ENCODE results near the gene RASA1. TPM values are rescaled to one million over a fixed set of nuclear protein-coding genes. Genes with fewer than 3 reads are reported as not detected.

Gene RASA1
- polyA plus RNA-seq, 3 donors: 2.1 to 20.1 (median 4.0) TPM

- H3K9me3 ChIP-seq (replicated peaks in 1 of 2; ENCODE audit: control insufficient read depth in 1 of 2, insufficient read depth in 1 of 2, low read length in 2 of 2): no peaks in the 10 kb centered on the region
- Mint-ChIP-seq H3K4me3 (peak overlapping the region; percentile 97 to 100), H3K27ac (peak overlapping the region; percentile 87 to 98 (median 95)), H3K4me1 (peaks cover 39% of the 10 kb centered on the region), H3K9me3 (no peaks in the 10 kb centered on the region), H3K27me3 (ENCODE audit: low read depth in 3 of 3) (peaks cover 0 to 1% (median 0%) of the 10 kb centered on the region in 3 donors), H3K36me3 (peaks cover 2 to 9% of the 10 kb centered on the region in 2 donors)
- 0% methylated on average over 8 of the region's 14 CpGs for WGBS (ENCODE audit: insufficient coverage)
- H4K20me1 ChIP-seq (ENCODE audit: insufficient read depth, low read length): peaks cover 33% of the 10 kb centered on the region
- no peaks in the 10 kb centered on the region for H3K36me3 ChIP-seq (replicated peaks in 1 of 2; ENCODE audit: control insufficient read depth in 1 of 2, insufficient read depth in 2 of 2, low read length in 2 of 2)
- DNase-seq: no peak
- H3K79me2 ChIP-seq (ENCODE audit: insufficient read depth, low read length): peaks cover 41% of the 10 kb centered on the region
- intact Hi-C loops (cut with micrococcal nuclease): loop anchor here (10.0 kb wide), 1 partner anchor 148 kb away; the partner anchor contains the start of gene CCNH (in 2 of the 2)
- peak overlapping the region; percentile 86 for H2AFZ ChIP-seq (ENCODE audit: insufficient read depth, low read depth, low read length, poor library complexity, severe bottlenecking)
- peak overlapping the region; percentile 70 for H3K4me2 ChIP-seq (replicated peaks; ENCODE audit: extremely low read depth, low read length, poor library complexity, severe bottlenecking)
- no peaks in the 10 kb centered on the region for H3K27me3 ChIP-seq (ENCODE audit: control insufficient read depth in 2 of 2, insufficient read depth in 2 of 2, low read length in 2 of 2)
- peak overlapping the region; percentile 78 to 85 for H3K27ac ChIP-seq (ENCODE audit: low read depth in 1 of 2, low read length in 2 of 2)
- peaks cover 14 to 38% of the 10 kb centered on the region in 2 donors for H3K4me1 ChIP-seq (ENCODE audit: control insufficient read depth in 1 of 2, insufficient read depth in 2 of 2, low read length in 2 of 2)
- peak overlapping the region; percentile 46 to 88 (median 80) for H3K4me3 ChIP-seq (replicated peaks in 1 of 3; ENCODE audit: low read depth in 2 of 3, low read length in 3 of 3)
- H3K9ac ChIP-seq (ENCODE audit: insufficient read depth, low read length, poor library complexity, severe bottlenecking): peak overlapping the region; percentile 76
- no peak for TF ChIP-seq CTCF (IDR thresholded peaks at IDR 0.05)
Measured at GRCh38 chr5:87266914-87267573, 639 bp upstream of the RASA1 start.

- Mint-ChIP-seq H3K4me1 (peaks cover 29% of the 10 kb centered on the region), H3K27ac (peak overlapping the region; percentile 87 to 98 (median 95)), H3K27me3 (ENCODE audit: low read depth in 3 of 3) (peaks cover 0 to 1% (median 0%) of the 10 kb centered on the region in 3 donors), H3K4me3 (peak overlapping the region; percentile 97 to 100), H3K9me3 (no peaks in the 10 kb centered on the region), H3K36me3 (peaks cover 2 to 12% of the 10 kb centered on the region in 2 donors)
- intact Hi-C loops (cut with micrococcal nuclease): loop anchor here (10.0 kb wide), 1 partner anchor 146 kb away; the partner anchor contains the start of gene CCNH (in 2 of the 2)
- H3K27ac ChIP-seq (ENCODE audit: low read depth in 1 of 2, low read length in 2 of 2): peak overlapping the region; percentile 78 to 85
- H3K27me3 ChIP-seq (ENCODE audit: control insufficient read depth in 2 of 2, insufficient read depth in 2 of 2, low read length in 2 of 2): no peaks in the 10 kb centered on the region
- peaks cover 14 to 30% of the 10 kb centered on the region in 2 donors for H3K4me1 ChIP-seq (ENCODE audit: control insufficient read depth in 1 of 2, insufficient read depth in 2 of 2, low read length in 2 of 2)
- TF ChIP-seq CTCF (IDR thresholded peaks at IDR 0.05): no peak
- peak overlapping the region; percentile 70 for H3K4me2 ChIP-seq (replicated peaks; ENCODE audit: extremely low read depth, low read length, poor library complexity, severe bottlenecking)
- H4K20me1 ChIP-seq (ENCODE audit: insufficient read depth, low read length): peaks cover 45% of the 10 kb centered on the region
- DNase-seq: peak in 2 of 3 donors; percentile 15 to 40
- peak overlapping the region; percentile 46 to 88 (median 80) for H3K4me3 ChIP-seq (replicated peaks in 1 of 3; ENCODE audit: low read depth in 2 of 3, low read length in 3 of 3)
- peaks cover 54% of the 10 kb centered on the region for H3K79me2 ChIP-seq (ENCODE audit: insufficient read depth, low read length)
- under 1% methylated on average over 31 of the region's 49 CpGs for WGBS (ENCODE audit: insufficient coverage)
- H3K9ac ChIP-seq (ENCODE audit: insufficient read depth, low read length, poor library complexity, severe bottlenecking): peak overlapping the region; percentile 76
- peak overlapping the region; percentile 86 for H2AFZ ChIP-seq (ENCODE audit: insufficient read depth, low read depth, low read length, poor library complexity, severe bottlenecking)
- H3K9me3 ChIP-seq (replicated peaks in 1 of 2; ENCODE audit: control insufficient read depth in 1 of 2, insufficient read depth in 1 of 2, low read length in 2 of 2): no peaks in the 10 kb centered on the region
- H3K36me3 ChIP-seq (replicated peaks in 1 of 2; ENCODE audit: control insufficient read depth in 1 of 2, insufficient read depth in 2 of 2, low read length in 2 of 2): no peaks in the 10 kb centered on the region
Measured at GRCh38 chr5:87268126-87268969, 665 bp downstream of the RASA1 start.
